IMR-90 (cell line): Measurements from ENCODE around the gene GPATCH2. TPM values are rescaled to one million over a fixed set of nuclear protein-coding genes. Genes with fewer than 3 reads are reported as not detected.

ENCODE experiments used
- ATAC-seq: fragments of 200-7000 bp; cut with Tn5 transposase; 2 replicates; pipeline ENCODE4 v1.9.1; 2020; ENCODE audit warnings: low read depth, mild to moderate bottlenecking, moderate library complexity
- BruUV-seq: library from RNA; stranded (reverse); fragments of 400-500 nt; replicated peaks from 2 replicates; lab custom pipeline; 2021; lab: Mats Ljungman, UMichigan
- CTCF ChIA-PET: fragments of 300-600 bp; formaldehyde crosslinking; extraction: SDS; loops from one replicate; lab custom pipeline; 2021; ENCODE audit warnings: antibody characterized with exemption; lab: Yijun Ruan, JAX
- POLR2A ChIA-PET: fragments of 300-600 bp; sonication (Branson Sonifier 250); formaldehyde crosslinking; loops from one replicate; lab custom pipeline; 2022; ENCODE audit warnings: antibody characterized with exemption; ENCODE audit not compliant: unreplicated experiment; lab: Charles Lee
- DNase-seq: peaks from one replicate; pipeline ENCODE4 v3.0.0; 2013
- H2AFZ ChIP-seq: replicated peaks from 2 replicates; pipeline ENCODE3; 2013; ENCODE audit warnings: low read length, mild to moderate bottlenecking; ENCODE audit not compliant: poor library complexity
- H2AK5ac ChIP-seq: 2 replicates; pipeline ENCODE4 v1.6.1; 2013; ENCODE audit warnings: low read depth, low read length, inconsistent platforms
- H2AK9ac ChIP-seq: replicated peaks from 2 replicates; pipeline ENCODE3; 2013; ENCODE audit warnings: mild to moderate bottlenecking, low read depth, low read length, moderate library complexity; ENCODE audit not compliant: poor library complexity
- H2BK120ac ChIP-seq: 2 replicates; pipeline ENCODE4 v1.6.1; 2013; ENCODE audit warnings: low read depth, low read length, inconsistent platforms
- H2BK15ac ChIP-seq: 3 replicates; pipeline ENCODE4 v1.6.1; 2013; ENCODE audit warnings: low read depth, low read length, inconsistent platforms
- H2BK20ac ChIP-seq: 2 replicates; pipeline ENCODE4 v1.6.1; 2013; ENCODE audit warnings: low read depth, mild to moderate bottlenecking, inconsistent platforms, low read length, moderate library complexity
- H2BK5ac ChIP-seq: 2 replicates; pipeline ENCODE4 v1.6.1; 2013; ENCODE audit warnings: mild to moderate bottlenecking, low read depth, low read length, inconsistent platforms; ENCODE audit not compliant: poor library complexity, severe bottlenecking
- H3K14ac ChIP-seq: replicated peaks from 2 replicates; pipeline ENCODE4 v1.6.1; 2013; ENCODE audit warnings: low read depth, low read length, inconsistent platforms
- H3K18ac ChIP-seq: 2 replicates; pipeline ENCODE4 v1.6.1; 2013; ENCODE audit warnings: low read depth, low read length, control low read depth
- H3K23ac ChIP-seq: 2 replicates; pipeline ENCODE4 v1.6.1; 2013; ENCODE audit warnings: low read depth, low read length, inconsistent platforms
- H3K27ac ChIP-seq: 2 replicates; pipeline ENCODE4 v1.5.1; 2013; ENCODE audit warnings: mild to moderate bottlenecking, control low read depth, low read length; ENCODE audit not compliant: insufficient read depth
- H3K27me3 ChIP-seq: 2 replicates; pipeline ENCODE4 v1.6.1; 2013; ENCODE audit warnings: low read length; ENCODE audit not compliant: control insufficient read depth, insufficient read depth
- H3K36me3 ChIP-seq: 2 replicates; pipeline ENCODE4 v1.6.1; 2013; ENCODE audit warnings: low read length, mixed read lengths; ENCODE audit not compliant: control insufficient read depth, insufficient read depth
- H3K4ac ChIP-seq: 2 replicates; pipeline ENCODE4 v1.6.1; 2013; ENCODE audit warnings: low read depth, low read length, inconsistent platforms
- H3K4me1 ChIP-seq: 2 replicates; pipeline ENCODE4 v1.6.1; 2013; ENCODE audit warnings: low read length, mixed read lengths; ENCODE audit not compliant: control insufficient read depth, insufficient read depth
- H3K4me2 ChIP-seq: 2 replicates; pipeline ENCODE4 v1.6.1; 2013; ENCODE audit warnings: low read depth, mild to moderate bottlenecking, control low read depth, low read length, moderate library complexity
- H3K4me3 ChIP-seq: 2 replicates; pipeline ENCODE4 v1.5.1; 2013; ENCODE audit warnings: low read depth, mild to moderate bottlenecking, control low read depth, low read length, moderate library complexity; ENCODE audit not compliant: insufficient read depth
- H3K56ac ChIP-seq: 2 replicates; pipeline ENCODE4 v1.6.1; 2013; ENCODE audit warnings: low read length, inconsistent platforms; ENCODE audit not compliant: insufficient read depth; ENCODE audit errors: extremely low read depth
- H3K79me1 ChIP-seq, 2 experiments: 2 replicates each; pipeline ENCODE4 v1.6.1; 2013; ENCODE audit warnings: low read length in 2 of 2, inconsistent platforms in 1 of 2, low read depth in 1 of 2
- H3K9ac ChIP-seq: 2 replicates; pipeline ENCODE4 v1.6.1; 2013; ENCODE audit warnings: low read depth, low read length, control low read depth
- H3K9me1 ChIP-seq: 2 replicates; pipeline ENCODE4 v1.6.1; 2013; ENCODE audit warnings: low read length, inconsistent platforms; ENCODE audit not compliant: insufficient read depth
- H3K9me3 ChIP-seq: 2 replicates; pipeline ENCODE4 v1.6.1; 2013; ENCODE audit warnings: low read length; ENCODE audit not compliant: control insufficient read depth, insufficient read depth
- H4K20me1 ChIP-seq: 2 replicates; pipeline ENCODE4 v1.6.1; 2013; ENCODE audit warnings: low read length, inconsistent platforms; ENCODE audit not compliant: insufficient read depth
- H4K5ac ChIP-seq: 2 replicates; pipeline ENCODE4 v1.6.1; 2013; ENCODE audit warnings: mild to moderate bottlenecking, low read depth, low read length, control low read depth
- H4K8ac ChIP-seq, 2 experiments: 2 replicates each; pipeline ENCODE4 v1.6.1; 2013; ENCODE audit warnings: low read depth in 2 of 2, low read length in 2 of 2, control low read depth in 1 of 2, inconsistent platforms in 1 of 2
- H4K91ac ChIP-seq: 2 replicates; pipeline ENCODE4 v1.6.1; 2013; ENCODE audit warnings: low read depth, low read length, inconsistent platforms; ENCODE audit not compliant: insufficient read depth
- BHLHE40 ChIP-seq: fragments of 150-350 bp; IDR thresholded peaks from 2 replicates; pipeline ENCODE4 v1.6.1; 2016; ENCODE audit warnings: mild to moderate bottlenecking, low read depth, low read length
- FOS ChIP-seq: fragments of 150-350 bp; IDR thresholded peaks from 2 replicates; pipeline ENCODE4 v1.6.1; 2016; ENCODE audit warnings: low read depth, low read length
- MAFK ChIP-seq: IDR thresholded peaks from 2 replicates; pipeline ENCODE4 v1.6.1; 2012; ENCODE audit warnings: low read depth, low read length, improper control_type of control experiment
- NFE2L2 ChIP-seq: fragments of 150-350 bp; IDR thresholded peaks from 2 replicates; pipeline ENCODE4 v1.6.1; 2016; ENCODE audit warnings: low read depth, mild to moderate bottlenecking, low read length
- RCOR1 ChIP-seq: IDR thresholded peaks from 2 replicates; pipeline ENCODE4 v1.6.1; 2012; ENCODE audit warnings: mild to moderate bottlenecking, low read length, improper control_type of control experiment; ENCODE audit not compliant: insufficient replicate concordance
- WGBS, 2 experiments: methylation state at CpG; one replicate each; pipeline versions ENCODE4 v1.1.5 to v1.1.7; 2013; ENCODE audit warnings: missing lambda C conversion rate in 2 of 2; ENCODE audit not compliant: insufficient read length in 1 of 2; ENCODE audit errors: extremely low coverage in 2 of 2; 5-methylcytosine and 5-hydroxymethylcytosine counted together
- dilution Hi-C: fragments of 300-500 bp; cut with HindIII; formaldehyde crosslinking; loops from one replicate; pipeline ENCODE4 v1.14.3; 2018; ENCODE audit warnings: low sequenced_read_pairs; ENCODE audit not compliant: unreplicated experiment
- in situ Hi-C: fragments of 300-500 bp; cut with MboI; formaldehyde crosslinking; loops from 3 replicates; pipeline ENCODE4 v1.14.3; 2019; ENCODE audit warnings: low sequenced_read_pairs, inconsistent platforms, mixed read lengths
- intact Hi-C: fragments of 100-400 bp; cut with micrococcal nuclease; formaldehyde crosslinking; loops from 2 replicates; pipeline ENCODE4 v1.10.0; 2022
- polyA plus RNA-seq, 3 experiments: library from polyadenylated mRNA; depleted of rRNA; stranded (reverse); fragments of >200 nt; gene quantifications; 2 replicates each; pipeline ENCODE4 v1.2.3, GENCODE V29; 2012; ENCODE audit warnings: low replicate concordance in 1 of 3
- total RNA-seq: library from RNA; depleted of rRNA; stranded (reverse); fragments of >200 nt; gene quantifications from 2 replicates; pipeline ENCODE4 v1.2.3, GENCODE V29; 2012
- TF ChIP-seq, protein P1 (sequence below): fragments of 150-350 bp; IDR thresholded peaks from 2 replicates; pipeline ENCODE4 v1.6.1; 2017; ENCODE audit warnings: mild to moderate bottlenecking, antibody characterized with exemption, low read length, low read depth

Gene GPATCH2
- total and polyA plus RNA-seq, 2 of the 4 experiments (the other 2 are of a cell fraction) = 4.7 to 11.8 TPM

DNA sequence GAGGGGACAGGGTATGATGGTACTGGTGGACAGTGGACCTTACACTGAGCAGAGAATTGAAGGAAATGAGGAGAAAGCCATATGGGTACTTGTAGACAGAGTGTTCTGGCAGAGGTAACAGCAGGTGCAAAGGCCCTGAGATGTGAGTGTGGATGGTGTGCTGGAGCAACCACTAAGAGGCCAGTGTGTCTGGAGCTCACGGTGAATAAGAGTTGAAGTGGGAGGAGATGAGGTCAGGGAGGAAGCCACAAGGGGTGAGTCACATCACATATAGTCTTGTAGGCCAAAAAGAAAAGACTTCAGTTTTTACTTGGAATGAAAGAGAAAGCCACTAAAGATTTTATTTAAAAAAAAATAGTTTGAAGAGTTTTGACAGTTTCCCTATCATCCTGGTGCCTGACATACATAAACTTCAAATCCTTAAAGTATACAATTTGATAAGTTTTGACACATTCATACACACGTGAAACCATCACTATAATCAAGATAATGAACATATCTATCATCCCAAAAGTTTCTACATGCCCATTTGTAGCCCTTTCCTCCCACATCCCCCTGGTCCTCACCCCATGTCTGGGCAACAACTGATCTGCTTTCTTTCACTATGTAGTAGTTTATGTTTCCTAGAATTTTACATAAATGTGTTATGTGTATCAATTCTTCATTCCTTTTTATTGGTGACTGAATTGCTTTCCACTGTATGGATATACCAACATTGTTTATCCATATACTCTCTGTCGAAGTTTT is 148.4 kb downstream of the GPATCH2 start:
- ATAC-seq (peak; percentile 95), DNase-seq (peak; percentile 93)
- Histone ChIP-seq H4K8ac (no peak overlapping the region), H2AFZ (no peak overlapping the region), H4K20me1 (no peaks in the 10 kb centered on the region), H4K91ac (no peak overlapping the region), H3K4me2 (no peak overlapping the region), H3K9me1 (peaks cover 7% of the 10 kb centered on the region; the same call in 1 of the 2 replicates), H3K36me3 (no peaks in the 10 kb centered on the region), H3K9ac (no peak overlapping the region), H3K27me3 (no peaks in the 10 kb centered on the region), H3K9me3 (no peaks in the 10 kb centered on the region), H4K5ac (no peak overlapping the region), H3K14ac (no peak overlapping the region), H2BK120ac (no peak overlapping the region), H2BK5ac (no peak overlapping the region), H2AK5ac (no peak overlapping the region), H3K79me1 (no peaks in the 10 kb centered on the region; a peak in 2 of 4 replicates), H2AK9ac (no peak overlapping the region), H2BK15ac (no peak overlapping the region), H3K4me1 (no peaks in the 10 kb centered on the region), H3K4ac (no peak overlapping the region), H3K18ac (no peak overlapping the region), H2BK20ac (no peak overlapping the region), H3K27ac (no peak overlapping the region), H3K4me3 (no peak overlapping the region), H3K56ac (no peak overlapping the region), H3K23ac (no peak overlapping the region)
- no CpG with 5 or more reads among the region's 3 CpGs for WGBS, 2 experiments
- ChIA-PET CTCF (no interaction called here), POLR2A (no interaction called here)
- BruUV-seq = no TSS peak
- in situ Hi-C loops = no loop called here
- intact Hi-C loops = no loop called here
- dilution Hi-C loops = no loop called here
- TF ChIP-seq FOS = peak; percentile 70; the same call in 1 of the 2 replicates
- TF ChIP-seq MAFK = no peak
- peak; percentile 28; the same call in 1 of the 2 replicates for TF ChIP-seq BHLHE40
- TF ChIP-seq NFE2L2 = no peak
- TF ChIP-seq, protein P1, sequence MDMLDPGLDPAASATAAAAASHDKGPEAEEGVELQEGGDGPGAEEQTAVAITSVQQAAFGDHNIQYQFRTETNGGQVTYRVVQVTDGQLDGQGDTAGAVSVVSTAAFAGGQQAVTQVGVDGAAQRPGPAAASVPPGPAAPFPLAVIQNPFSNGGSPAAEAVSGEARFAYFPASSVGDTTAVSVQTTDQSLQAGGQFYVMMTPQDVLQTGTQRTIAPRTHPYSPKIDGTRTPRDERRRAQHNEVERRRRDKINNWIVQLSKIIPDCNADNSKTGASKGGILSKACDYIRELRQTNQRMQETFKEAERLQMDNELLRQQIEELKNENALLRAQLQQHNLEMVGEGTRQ = no peak
- peak; percentile 93 for TF ChIP-seq RCOR1
